Measurements from ENCODE around the gene PKHD1.
"Not testable (repeated sequence)": the region's sequence is repeated elsewhere in the genome, so short reads cannot be mapped to it uniquely, and the experiment has no call there.

The PKHD1 gene

DNA sequence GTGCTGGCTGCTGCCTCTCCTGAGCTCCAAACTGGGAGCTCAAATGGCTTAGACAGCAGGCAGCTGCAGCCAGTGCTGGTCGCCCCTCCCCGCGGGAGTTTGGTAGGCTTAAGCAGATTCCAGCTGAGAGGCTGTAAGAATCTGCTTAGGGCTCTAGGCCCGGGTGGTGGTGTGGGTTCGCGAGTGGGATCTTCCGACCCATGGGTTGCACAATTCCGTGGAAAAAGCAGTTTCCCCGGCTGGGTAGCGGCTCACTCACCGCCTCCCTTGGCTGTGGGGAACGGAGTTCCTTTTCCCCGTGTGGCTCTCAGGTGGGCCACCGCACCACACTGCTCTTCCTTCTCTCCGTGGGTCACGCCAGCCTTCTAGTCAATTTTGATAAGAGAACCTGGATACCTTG, 232.5 kb downstream of the PKHD1 start:
- no peak for DNase-seq (ENCODE audit: low read depth in 2 of 2)

DNA sequence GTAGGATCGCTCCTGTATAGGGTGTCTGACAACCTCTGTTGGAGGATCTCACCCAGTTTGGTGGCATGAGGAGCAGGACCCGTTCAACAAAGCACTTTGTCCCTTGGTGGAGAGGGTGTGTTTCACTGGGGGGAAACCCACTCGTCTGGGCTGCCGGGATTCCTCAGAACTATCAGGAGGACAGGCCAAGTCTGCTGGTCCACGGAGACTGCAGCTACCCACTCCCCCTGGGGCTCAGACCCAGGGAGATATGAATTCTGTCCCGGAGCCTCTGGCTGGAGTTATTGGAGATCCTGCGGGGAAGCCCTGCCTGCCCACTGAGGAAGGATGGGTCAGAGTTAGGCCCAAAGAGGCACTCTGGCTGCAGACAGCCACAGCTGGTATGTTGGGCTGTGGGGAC, 233.1 kb downstream of the PKHD1 start:
- no peak for DNase-seq (ENCODE audit: low read depth in 2 of 2)

- not testable (repeated sequence) for DNase-seq (ENCODE audit: low read depth in 2 of 2)
Observed at GRCh38 chr6:51853109-51853508, 234.3 kb downstream of the PKHD1 start.

- no peak for DNase-seq (ENCODE audit: low read depth in 2 of 2)
Observed at GRCh38 chr6:51846531-51846930, 240.9 kb downstream of the PKHD1 start.

- DNase-seq (ENCODE audit: low read depth in 2 of 2): no peak
Observed at GRCh38 chr6:51844336-51844735, 243.1 kb downstream of the PKHD1 start.

- DNase-seq (ENCODE audit: low read depth in 2 of 2): no peak
Observed at GRCh38 chr6:51843456-51844056, 243.9 kb downstream of the PKHD1 start.

DNA sequence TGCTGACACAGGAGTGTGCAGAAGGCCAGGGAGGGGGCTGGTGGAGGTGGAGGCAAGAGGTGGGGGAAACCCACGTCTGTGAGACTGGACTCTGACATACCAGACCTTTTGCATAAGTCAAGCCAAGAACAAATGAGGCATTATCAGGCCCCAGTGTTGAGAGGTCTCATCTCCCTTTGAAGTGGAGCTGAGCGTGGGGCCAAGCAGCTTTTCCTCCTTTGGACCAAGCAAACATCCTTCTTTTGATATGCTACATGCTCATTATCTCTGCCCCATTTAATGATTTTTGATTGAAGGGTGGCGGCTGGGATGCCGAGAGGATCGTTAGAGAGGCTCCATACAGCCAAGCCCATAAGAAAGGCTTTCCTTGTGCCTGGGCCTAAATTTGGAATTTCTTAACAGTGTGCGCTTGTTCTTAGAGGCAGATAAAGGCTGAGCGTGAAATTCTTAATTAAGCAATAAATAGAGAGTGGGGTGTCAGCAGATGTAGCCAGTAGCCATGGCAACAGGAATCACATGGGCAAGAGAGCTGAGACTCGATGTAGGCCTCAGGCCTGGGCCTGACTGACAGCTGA, 244.5 kb downstream of the PKHD1 start:
- DNase-seq (ENCODE audit: low read depth in 2 of 2): no peak

DNA sequence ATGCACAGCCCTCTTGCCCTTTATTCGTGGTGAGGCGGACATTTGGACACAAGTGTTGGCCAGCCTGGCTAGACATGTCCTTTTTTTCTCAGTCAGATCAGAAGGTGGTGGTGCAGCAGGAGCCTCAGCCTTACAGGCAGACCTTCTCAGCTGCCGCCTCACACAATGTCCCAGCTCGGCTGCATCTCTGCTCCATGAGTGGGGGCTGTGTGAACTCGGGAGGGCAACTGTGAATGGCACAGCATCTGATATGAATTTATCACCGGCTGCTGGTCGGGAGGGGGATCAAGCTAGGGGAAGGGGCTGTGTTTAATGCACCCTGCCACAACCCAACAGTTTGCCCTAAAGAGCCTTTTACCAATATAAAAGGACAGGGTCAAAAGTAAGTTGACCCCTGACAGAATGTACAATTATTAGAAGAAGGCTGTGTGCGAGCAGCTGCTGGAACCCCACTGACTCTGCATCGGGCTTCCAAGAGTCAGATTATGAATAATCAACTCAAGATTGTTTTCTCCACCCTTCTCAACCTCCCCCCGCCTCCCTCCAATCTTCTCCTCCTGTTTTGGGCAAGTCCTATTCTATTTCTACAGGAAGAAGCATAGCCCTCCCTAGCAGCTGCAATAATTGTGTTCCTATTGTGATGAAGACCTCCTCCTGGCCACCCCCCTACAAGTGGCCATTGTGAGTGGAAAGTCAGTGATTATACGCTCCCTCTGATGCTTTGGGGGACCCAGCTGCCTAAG, 245.2 kb downstream of the PKHD1 start:
- no peak for DNase-seq (ENCODE audit: low read depth in 2 of 2)

DNA sequence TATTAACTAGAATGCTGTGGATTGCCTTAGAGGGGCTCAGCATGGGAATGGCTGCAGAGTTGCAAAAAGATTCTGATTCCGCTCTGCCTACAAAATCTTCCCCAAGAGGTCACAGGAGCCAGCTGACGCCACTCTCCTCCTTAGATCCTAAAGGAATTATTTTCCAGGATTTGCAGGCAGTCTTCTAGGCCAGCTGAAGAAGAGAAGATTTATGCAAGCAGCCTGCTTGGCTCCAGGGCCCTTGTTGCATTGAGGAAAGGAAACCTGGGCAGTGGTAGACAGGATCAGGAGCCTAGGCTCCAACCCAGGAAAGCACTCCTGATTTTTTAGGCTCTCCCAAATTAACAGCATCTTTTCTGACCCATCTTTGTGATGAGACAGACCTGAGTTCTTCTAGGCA, 245.8 kb downstream of the PKHD1 start:
- no peak for DNase-seq (ENCODE audit: low read depth in 2 of 2)

GRCh38 chr6:51839726-51840374, 247.6 kb downstream of the PKHD1 start:
- no peak for DNase-seq (ENCODE audit: low read depth in 2 of 2)

- DNase-seq (ENCODE audit: low read depth in 2 of 2): no peak
Observed at GRCh38 chr6:51830666-51831065, 256.7 kb downstream of the PKHD1 start.

DNA sequence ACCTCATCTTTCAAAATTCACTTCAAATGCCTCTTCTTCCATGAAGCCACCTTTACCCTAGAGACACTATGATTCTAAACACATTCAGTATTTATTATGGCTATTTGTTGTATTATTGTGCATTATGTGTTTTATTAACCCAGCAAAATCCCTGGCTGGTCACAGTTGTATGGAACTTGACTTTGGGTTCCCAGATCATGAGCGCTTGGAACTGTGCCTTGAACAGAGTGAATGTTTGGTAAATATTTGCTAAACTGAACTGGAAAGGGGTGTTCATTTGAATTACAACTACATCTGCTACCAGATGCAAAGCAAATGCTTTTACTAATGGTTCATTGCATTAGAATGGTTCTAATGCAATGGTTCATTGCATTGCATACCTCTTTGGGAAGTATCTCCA, 259.8 kb downstream of the PKHD1 start:
- no peak for DNase-seq (ENCODE audit: low read depth in 2 of 2)

- DNase-seq (ENCODE audit: low read depth in 2 of 2): no peak
Observed at GRCh38 chr6:51824940-51825339, 262.5 kb downstream of the PKHD1 start.

GRCh38 chr6:51820555-51820954, 266.9 kb downstream of the PKHD1 start:
- no peak for DNase-seq (ENCODE audit: low read depth in 2 of 2)

DNA sequence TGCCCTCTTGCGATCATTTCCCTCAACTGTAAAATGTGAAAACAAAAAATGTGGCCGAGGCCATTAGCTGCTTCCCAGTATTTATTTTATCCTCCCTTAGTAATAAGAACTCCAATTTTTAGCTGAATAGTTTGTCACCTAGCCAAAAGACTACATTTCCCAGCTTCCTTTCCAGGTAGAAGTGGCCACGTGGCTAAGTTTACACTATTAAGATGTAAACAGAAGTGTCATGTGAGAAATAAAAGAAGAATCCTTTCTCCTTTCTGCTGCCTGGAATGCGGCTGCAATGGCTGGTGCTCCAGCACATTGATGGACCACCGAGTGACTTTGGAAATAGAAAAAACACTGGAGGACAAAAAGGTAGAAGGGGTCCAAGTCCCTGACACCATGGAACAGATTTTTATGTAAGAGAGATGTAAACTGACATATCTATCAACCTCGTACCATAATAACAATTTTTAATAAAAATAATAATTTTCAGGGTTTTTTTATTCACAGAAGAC, 268.8 kb downstream of the PKHD1 start:
- DNase-seq (ENCODE audit: low read depth in 2 of 2): no peak

DNA sequence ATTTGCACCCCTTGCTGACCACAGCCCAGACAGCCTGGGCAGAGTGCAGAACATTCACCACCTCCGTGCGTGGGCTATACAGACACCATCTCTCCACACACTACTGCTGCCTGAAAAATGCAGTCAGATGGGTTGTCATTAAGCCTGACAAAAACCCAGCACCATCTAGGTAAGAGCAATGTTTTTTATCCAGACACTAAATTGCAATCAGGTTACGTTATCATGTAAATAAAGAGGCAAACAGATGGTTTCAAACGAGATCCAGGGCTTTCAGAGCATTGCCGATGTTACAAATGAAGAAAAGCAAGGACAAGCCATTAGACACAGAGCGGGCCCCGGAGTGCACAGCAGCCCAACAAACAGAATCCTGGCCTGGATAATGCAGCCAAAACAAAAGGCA, 269.6 kb downstream of the PKHD1 start:
- no peak for DNase-seq (ENCODE audit: low read depth in 2 of 2)

DNA sequence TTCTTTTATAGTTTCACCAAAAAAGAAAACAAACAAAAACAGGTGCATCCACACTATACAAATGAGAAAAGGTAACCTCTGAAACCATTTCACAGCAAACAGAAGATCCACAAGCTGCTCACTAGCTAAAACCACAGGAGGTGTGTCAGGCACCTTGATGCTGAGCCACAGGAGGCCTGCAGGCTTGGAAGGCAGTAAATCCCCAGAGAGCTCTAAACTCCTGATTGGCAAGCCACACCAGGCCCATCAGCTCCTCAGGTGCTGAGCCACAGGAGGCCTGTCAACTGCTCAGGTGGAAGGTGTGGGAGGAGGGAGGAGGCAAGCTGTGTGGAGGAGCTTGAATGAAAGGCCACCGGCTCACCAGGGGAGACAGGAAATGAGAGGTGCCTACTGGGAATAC, 273.0 kb downstream of the PKHD1 start:
- no peak for DNase-seq (ENCODE audit: low read depth in 2 of 2)

- DNase-seq (ENCODE audit: low read depth in 2 of 2): no peak
Observed at GRCh38 chr6:51813904-51814303, 273.5 kb downstream of the PKHD1 start.

- DNase-seq (ENCODE audit: low read depth in 2 of 2): no peak
Observed at GRCh38 chr6:51812231-51812630, 275.2 kb downstream of the PKHD1 start.

DNA sequence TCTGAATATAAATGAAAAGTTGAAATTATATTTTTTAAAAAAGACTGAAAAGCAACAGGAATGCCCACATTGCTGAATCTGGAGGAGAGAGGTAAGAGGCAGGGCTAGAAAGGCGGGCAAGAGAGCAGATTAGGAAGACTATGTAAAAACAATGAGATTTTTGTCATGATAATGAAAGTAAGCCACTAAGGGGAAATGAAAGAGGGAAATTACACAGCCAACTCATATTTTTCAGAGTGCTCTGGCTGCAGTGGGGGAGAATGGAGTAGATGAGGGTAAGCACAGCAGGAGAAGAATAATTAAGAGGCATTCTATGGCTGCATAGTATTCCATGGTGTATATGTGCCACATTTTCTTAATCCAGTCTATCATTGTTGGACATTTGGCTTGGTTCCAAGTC, 281.9 kb downstream of the PKHD1 start:
- no peak for DNase-seq (ENCODE audit: low read depth in 2 of 2)

- DNase-seq (ENCODE audit: low read depth in 2 of 2): no peak
Observed at GRCh38 chr6:51800603-51801002, 286.8 kb downstream of the PKHD1 start.

DNA sequence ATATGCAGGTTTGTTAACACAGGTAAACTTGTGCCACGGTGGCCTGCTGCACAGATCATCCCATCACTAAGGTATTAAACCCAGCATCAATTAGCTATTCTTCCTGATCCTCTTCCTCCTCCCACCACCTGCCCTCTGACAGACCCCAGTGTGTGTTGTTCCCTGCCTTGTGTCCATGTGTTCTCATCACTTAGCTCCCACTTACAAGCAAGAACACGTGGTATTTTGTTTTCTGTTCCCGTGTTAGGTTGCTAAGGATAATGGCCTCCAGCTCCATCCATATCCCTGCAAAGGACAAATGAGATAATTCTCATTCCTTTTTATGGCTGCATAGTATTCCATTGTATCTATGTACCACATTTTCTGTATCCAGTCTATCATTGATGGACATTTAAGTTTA, 294.0 kb downstream of the PKHD1 start:
- DNase-seq (ENCODE audit: low read depth in 2 of 2): no peak
